Ovary (tissue), 3 donors: ENCODE measurements around the gene TBX21.

Source experiments
- EP300 ChIP-seq: sonication (generic); formaldehyde crosslinking; IDR thresholded peaks from one replicate; pipeline ENCODE4 v1.6.1; 2017; ENCODE audit warnings: antibody characterized with exemption
- POLR2A ChIP-seq: fragments of 450-650 bp; IDR thresholded peaks from one replicate; pipeline ENCODE4 v1.6.1; 2017; ENCODE audit warnings: antibody characterized with exemption, mild to moderate bottlenecking, moderate library complexity
- TF ChIP-seq, protein P1 (sequence below), 3 donors: fragments of 450-650 bp in 2 of 3; fragments of 200-600 bp in 1 of 3; IDR thresholded peaks; one replicate each; pipeline versions ENCODE4 v1.5.1 to v1.8.0; 2016 to 2022; ENCODE audit warnings: antibody characterized with exemption in 3 of 3, mild to moderate bottlenecking in 1 of 3
- donor health status: DM: no; HTN: no; CAD: no.

DNA sequence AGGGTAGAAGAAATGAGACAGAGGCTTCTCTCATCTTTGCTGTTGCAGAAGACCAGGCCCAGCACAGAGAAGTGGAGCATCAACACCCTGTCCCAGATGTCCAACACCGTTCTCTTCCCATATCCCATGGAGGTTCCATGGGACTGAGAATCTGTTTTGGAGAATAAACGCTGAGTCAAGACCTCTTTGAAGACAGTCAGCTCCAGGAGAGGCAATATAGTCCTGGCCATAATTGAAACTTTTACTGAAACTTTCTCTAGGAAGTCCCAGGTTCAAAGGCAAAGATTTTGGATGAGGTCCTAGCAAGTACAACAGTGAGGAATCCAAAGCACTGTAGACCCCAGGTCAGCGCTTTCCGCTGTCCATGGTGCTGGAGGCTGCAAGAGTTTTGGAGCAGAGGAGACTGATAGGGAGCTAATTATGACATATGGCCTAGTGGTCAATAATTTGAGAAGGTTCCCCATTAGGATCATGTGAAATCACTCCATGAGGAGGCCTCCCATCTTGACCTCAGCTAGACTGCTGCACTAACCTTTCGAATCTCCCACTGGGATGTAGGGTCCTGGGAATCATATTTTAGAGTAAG, 52.6 kb downstream of the TBX21 start:
- TF ChIP-seq POLR2A (no peak), EP300 (no peak)
- TF ChIP-seq, protein P1, sequence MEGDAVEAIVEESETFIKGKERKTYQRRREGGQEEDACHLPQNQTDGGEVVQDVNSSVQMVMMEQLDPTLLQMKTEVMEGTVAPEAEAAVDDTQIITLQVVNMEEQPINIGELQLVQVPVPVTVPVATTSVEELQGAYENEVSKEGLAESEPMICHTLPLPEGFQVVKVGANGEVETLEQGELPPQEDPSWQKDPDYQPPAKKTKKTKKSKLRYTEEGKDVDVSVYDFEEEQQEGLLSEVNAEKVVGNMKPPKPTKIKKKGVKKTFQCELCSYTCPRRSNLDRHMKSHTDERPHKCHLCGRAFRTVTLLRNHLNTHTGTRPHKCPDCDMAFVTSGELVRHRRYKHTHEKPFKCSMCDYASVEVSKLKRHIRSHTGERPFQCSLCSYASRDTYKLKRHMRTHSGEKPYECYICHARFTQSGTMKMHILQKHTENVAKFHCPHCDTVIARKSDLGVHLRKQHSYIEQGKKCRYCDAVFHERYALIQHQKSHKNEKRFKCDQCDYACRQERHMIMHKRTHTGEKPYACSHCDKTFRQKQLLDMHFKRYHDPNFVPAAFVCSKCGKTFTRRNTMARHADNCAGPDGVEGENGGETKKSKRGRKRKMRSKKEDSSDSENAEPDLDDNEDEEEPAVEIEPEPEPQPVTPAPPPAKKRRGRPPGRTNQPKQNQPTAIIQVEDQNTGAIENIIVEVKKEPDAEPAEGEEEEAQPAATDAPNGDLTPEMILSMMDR (IDR thresholded peaks at IDR 0.05): no peak
